Subcutaneous adipose tissue (tissue), 4 donors: ENCODE data around the gene RIPOR3. TPM values are rescaled to one million over a fixed set of nuclear protein-coding genes. Genes with fewer than 3 reads are reported as not detected.

Source experiments
- CTCF ChIP-seq: fragments of 450-650 bp; IDR thresholded peaks from one replicate; pipeline ENCODE4 v1.5.1; 2016; ENCODE audit warnings: low read depth, mild to moderate bottlenecking, control low read depth, antibody characterized with exemption, moderate library complexity
- total RNA-seq, 4 donors: library from RNA; depleted of rRNA; stranded (reverse); fragments of >200 nt; gene quantifications; one replicate each; pipeline ENCODE4 v1.1.0, GENCODE V29; 2016

Gene RIPOR3
- total RNA-seq, 4 donors from 2014 or later, result 8.8 to 63.0 (median 37.3) TPM

GRCh38 chr20:50678169-50678898 lies 13.0 kb downstream of the RIPOR3 start:
- TF ChIP-seq CTCF, result no peak

- TF ChIP-seq CTCF, result peak; percentile 99
Observed at GRCh38 chr20:50676858-50677257, 14.5 kb downstream of the RIPOR3 start.

- TF ChIP-seq CTCF, result no peak
Observed at GRCh38 chr20:50675671-50676376, 15.5 kb downstream of the RIPOR3 start.

GRCh38 chr20:50674138-50674825 lies 17.1 kb downstream of the RIPOR3 start:
- TF ChIP-seq CTCF, result no peak

GRCh38 chr20:50673466-50674137 lies 17.7 kb downstream of the RIPOR3 start:
- TF ChIP-seq CTCF, result no peak

GRCh38 chr20:50673146-50673465 lies 18.2 kb downstream of the RIPOR3 start:
- no peak for TF ChIP-seq CTCF
